Measurements from ENCODE around the gene NECTIN4. TPM values are rescaled to one million over a fixed set of nuclear protein-coding genes. Genes with fewer than 3 reads are reported as not detected.

Gene NECTIN4
- total RNA-seq, 4 donors from 2014 or later: 52.7 to 161 (median 96.2) TPM

DNA sequence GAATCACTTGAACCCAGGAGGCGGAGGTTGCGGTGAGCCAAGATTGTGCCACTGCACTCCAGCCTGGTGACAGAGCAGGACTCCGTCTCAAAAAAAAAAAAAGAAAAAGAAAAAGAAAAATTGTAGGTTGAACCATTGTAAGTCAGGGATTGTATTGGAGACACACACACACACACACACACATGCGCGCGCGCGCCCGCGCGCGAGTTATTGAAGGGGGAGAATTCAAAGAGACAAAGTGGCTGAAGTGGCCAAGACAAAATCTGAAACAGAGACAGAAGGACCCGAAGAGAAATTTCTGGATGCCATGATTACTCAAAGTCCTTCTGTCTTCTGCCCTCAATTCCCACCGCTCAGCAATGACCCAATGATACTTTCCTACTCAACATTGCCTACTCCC, 5.1 kb upstream of the NECTIN4 start:
- intact Hi-C loops (cut with DNase I): loop anchor here (10.0 kb wide), 1 partner anchor 60 kb away; the partner anchor contains the start of gene TSTD1
- DNase-seq: no peak
- Histone ChIP-seq H3K9me3 (no peaks in the 10 kb centered on the region), H3K27me3 (no peaks in the 10 kb centered on the region), H3K27ac (no peak overlapping the region), H3K4me3 (no peak overlapping the region), H3K4me1 (peaks cover 29 to 86% (median 41%) of the 10 kb centered on the region in 3 donors), H3K36me3 (peaks cover 0 to 5% (median 0%) of the 10 kb centered on the region in 3 donors)
- no peak for TF ChIP-seq POLR2A (IDR thresholded peaks at IDR 0.05)
- TF ChIP-seq, protein P1, sequence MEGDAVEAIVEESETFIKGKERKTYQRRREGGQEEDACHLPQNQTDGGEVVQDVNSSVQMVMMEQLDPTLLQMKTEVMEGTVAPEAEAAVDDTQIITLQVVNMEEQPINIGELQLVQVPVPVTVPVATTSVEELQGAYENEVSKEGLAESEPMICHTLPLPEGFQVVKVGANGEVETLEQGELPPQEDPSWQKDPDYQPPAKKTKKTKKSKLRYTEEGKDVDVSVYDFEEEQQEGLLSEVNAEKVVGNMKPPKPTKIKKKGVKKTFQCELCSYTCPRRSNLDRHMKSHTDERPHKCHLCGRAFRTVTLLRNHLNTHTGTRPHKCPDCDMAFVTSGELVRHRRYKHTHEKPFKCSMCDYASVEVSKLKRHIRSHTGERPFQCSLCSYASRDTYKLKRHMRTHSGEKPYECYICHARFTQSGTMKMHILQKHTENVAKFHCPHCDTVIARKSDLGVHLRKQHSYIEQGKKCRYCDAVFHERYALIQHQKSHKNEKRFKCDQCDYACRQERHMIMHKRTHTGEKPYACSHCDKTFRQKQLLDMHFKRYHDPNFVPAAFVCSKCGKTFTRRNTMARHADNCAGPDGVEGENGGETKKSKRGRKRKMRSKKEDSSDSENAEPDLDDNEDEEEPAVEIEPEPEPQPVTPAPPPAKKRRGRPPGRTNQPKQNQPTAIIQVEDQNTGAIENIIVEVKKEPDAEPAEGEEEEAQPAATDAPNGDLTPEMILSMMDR (IDR thresholded peaks at IDR 0.05): no peak
- WGBS, 2 donors: 93 to 97% methylated on average over 14 of the region's 14 CpGs

DNA sequence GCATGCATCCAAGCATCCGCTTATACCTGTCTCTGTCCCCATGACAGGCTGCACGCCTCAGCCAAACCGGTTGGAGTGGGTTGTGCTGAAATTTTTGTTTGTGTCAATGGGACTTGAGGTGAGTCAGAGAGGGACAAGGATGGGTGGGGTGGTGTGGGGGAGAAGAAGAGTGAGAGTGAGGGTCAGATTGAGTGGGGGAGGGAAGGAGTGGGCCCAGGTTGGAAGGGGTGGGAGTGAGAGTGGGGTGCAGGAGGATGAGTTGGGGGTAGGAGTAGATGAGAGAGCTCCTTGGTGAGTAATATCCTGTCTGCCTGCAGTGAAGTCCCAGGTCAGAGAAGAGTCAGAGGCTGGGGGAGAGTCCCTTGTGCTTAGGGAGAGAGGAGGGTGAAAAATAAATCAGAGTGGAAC, 3.3 kb upstream of the NECTIN4 start:
- Histone ChIP-seq H3K4me1 (peaks cover 22 to 81% (median 30%) of the 10 kb centered on the region in 3 donors), H3K36me3 (no peaks in the 10 kb centered on the region), H3K27ac (peak overlapping the region; percentile 19 to 97 (median 72)), H3K9me3 (no peaks in the 10 kb centered on the region), H3K27me3 (no peaks in the 10 kb centered on the region), H3K4me3 (no peak overlapping the region)
- intact Hi-C loops (cut with DNase I): loop anchor here (10.0 kb wide), 1 partner anchor 58 kb away; the partner anchor contains the start of gene TSTD1
- DNase-seq: no peak
- TF ChIP-seq, protein P1 (IDR thresholded peaks at IDR 0.05): no peak
- no peak for TF ChIP-seq POLR2A (IDR thresholded peaks at IDR 0.05)
- 42 to 46% methylated on average over 3 of the region's 3 CpGs for WGBS, 2 donors

DNA sequence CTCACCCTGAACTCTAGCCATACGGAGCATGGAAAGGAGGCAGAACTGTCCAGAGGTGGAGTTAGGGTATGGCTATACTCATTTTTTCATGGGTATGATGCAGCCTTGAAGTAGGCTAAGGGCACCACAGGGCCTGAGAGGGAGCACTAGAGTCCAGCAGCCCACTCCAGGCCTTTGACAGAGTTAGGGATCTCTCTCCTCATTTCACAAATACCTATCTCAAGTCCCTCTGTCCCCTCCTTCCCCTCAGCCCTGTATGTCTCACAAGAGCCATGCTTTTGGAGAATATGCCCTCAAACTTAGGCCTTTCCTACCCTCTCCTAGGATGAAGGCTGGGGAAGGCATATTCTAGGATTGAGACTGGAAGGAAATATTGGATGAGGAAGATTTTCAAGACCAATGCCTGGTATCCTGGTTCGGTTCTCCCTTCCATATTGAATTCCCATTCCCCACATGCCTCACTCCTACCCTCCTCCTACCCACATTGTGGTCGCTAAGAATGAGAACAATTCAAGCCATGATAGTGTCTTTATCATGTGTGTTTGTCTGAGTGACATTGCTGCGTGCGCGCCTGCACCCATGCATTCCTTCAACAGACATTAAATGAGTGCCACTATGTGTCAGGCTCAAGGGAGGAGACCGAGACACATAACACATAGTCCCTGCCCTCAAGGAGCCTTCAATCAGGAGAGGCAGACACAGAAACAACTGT, 2.6 kb upstream of the NECTIN4 start:
- WGBS, 2 donors: 89 to 97% methylated on average over 3 to 5 of the region's 7 CpGs
- Histone ChIP-seq H3K36me3 (no peaks in the 10 kb centered on the region), H3K4me3 (no peak overlapping the region), H3K4me1 (peaks cover 17 to 75% (median 25%) of the 10 kb centered on the region in 3 donors), H3K9me3 (no peaks in the 10 kb centered on the region), H3K27ac (peak overlapping the region; percentile 34 to 97 (median 72)), H3K27me3 (no peaks in the 10 kb centered on the region)
- intact Hi-C loops (cut with DNase I): loop anchor here (10.0 kb wide), 1 partner anchor 57 kb away; the partner anchor contains the start of gene TSTD1
- TF ChIP-seq POLR2A (IDR thresholded peaks at IDR 0.05): no peak
- TF ChIP-seq, protein P1 (IDR thresholded peaks at IDR 0.05): no peak
- no peak for DNase-seq

- H3K4me1 ChIP-seq: peaks cover 11 to 75% (median 16%) of the 10 kb centered on the region in 3 donors
- no peak for TF ChIP-seq POLR2A (IDR thresholded peaks at IDR 0.05)
- TF ChIP-seq, protein P1 (IDR thresholded peaks at IDR 0.05): no peak
- H3K4me3 ChIP-seq: no peak overlapping the region
- DNase-seq: no peak
- WGBS, 2 donors: 82 to 92% methylated on average over 5 of the region's 5 CpGs
- intact Hi-C loops (cut with DNase I): loop anchor here (10.0 kb wide), 1 partner anchor 56 kb away; the partner anchor contains the start of gene TSTD1
- H3K27ac ChIP-seq: peak overlapping the region in 3 of 4 donors; percentile 3 to 97 (median 95)
- H3K9me3 ChIP-seq: no peaks in the 10 kb centered on the region
- H3K27me3 ChIP-seq: no peaks in the 10 kb centered on the region
- no peaks in the 10 kb centered on the region for H3K36me3 ChIP-seq
These were observed 1.7 kb upstream of the NECTIN4 start for GRCh38 chr1:161091093-161091492.

- no peak overlapping the region for H3K4me3 ChIP-seq
- H3K27ac ChIP-seq: peak overlapping the region in 3 of 4 donors; percentile 94 to 97 (median 95)
- no peaks in the 10 kb centered on the region for H3K36me3 ChIP-seq
- H3K9me3 ChIP-seq: no peaks in the 10 kb centered on the region
- intact Hi-C loops (cut with DNase I): loop anchor here (10.0 kb wide), 1 partner anchor 56 kb away; the partner anchor contains the start of gene TSTD1
- TF ChIP-seq POLR2A (IDR thresholded peaks at IDR 0.05): no peak
- TF ChIP-seq, protein P1 (IDR thresholded peaks at IDR 0.05): no peak
- no peak for DNase-seq
- H3K4me1 ChIP-seq: peaks cover 11 to 75% (median 11%) of the 10 kb centered on the region in 3 donors
- no peaks in the 10 kb centered on the region for H3K27me3 ChIP-seq
- WGBS, 2 donors: 65 to 72% methylated on average over 3 of the region's 3 CpGs
These were observed 1.3 kb upstream of the NECTIN4 start for GRCh38 chr1:161090617-161091016.

Measured in esophagus squamous epithelium (tissue), 5 donors.